Retinal pigment epithelial cell (primary cell): Measurements from ENCODE around the gene NTMT2.
"Not testable (repeated sequence)": the region's sequence is repeated elsewhere in the genome, so short reads cannot be mapped to it uniquely, and the experiment has no call there.

Source experiments
- DNase-seq: peaks from one replicate; pipeline ENCODE4 v3.0.0-alpha.2; 2010; ENCODE audit warnings: low read depth
- H3K4me3 ChIP-seq: 2 replicates; pipeline ENCODE4 v1.5.1; 2011; ENCODE audit warnings: mild to moderate bottlenecking, low read length, control low read depth, moderate library complexity
- CTCF ChIP-seq: conservative IDR thresholded peaks from 2 replicates; pipeline ENCODE4 v1.5.1; 2011; ENCODE audit warnings: low read depth, low read length, control low read depth, inconsistent platforms

The NTMT2 gene

GRCh38 chr1:170156594-170156993 is 10.8 kb downstream of the NTMT2 start:
- no peak overlapping the region for H3K4me3 ChIP-seq
- TF ChIP-seq CTCF, result no peak
- DNase-seq, result no peak

GRCh38 chr1:170157820-170158219 is 12.1 kb downstream of the NTMT2 start:
- no peak overlapping the region for H3K4me3 ChIP-seq
- no peak for TF ChIP-seq CTCF
- no peak for DNase-seq

- no peak overlapping the region for H3K4me3 ChIP-seq
- DNase-seq, result peak; percentile 95
- TF ChIP-seq CTCF, result no peak
Observed at GRCh38 chr1:170162459-170163246, 16.9 kb downstream of the NTMT2 start.

GRCh38 chr1:170164103-170164763 is 18.5 kb downstream of the NTMT2 start:
- no peak overlapping the region for H3K4me3 ChIP-seq
- DNase-seq, result no peak
- TF ChIP-seq CTCF, result no peak

GRCh38 chr1:170166518-170167180 is 20.9 kb downstream of the NTMT2 start:
- no peak overlapping the region for H3K4me3 ChIP-seq
- no peak for TF ChIP-seq CTCF
- peak; percentile 91 for DNase-seq

GRCh38 chr1:170168265-170168664 is 22.5 kb downstream of the NTMT2 start:
- TF ChIP-seq CTCF, result no peak
- no peak for DNase-seq
- H3K4me3 ChIP-seq, result no peak overlapping the region

GRCh38 chr1:170170513-170170912 is 24.8 kb downstream of the NTMT2 start:
- not testable (repeated sequence) for DNase-seq

More at GRCh38 chr1:170170513-170170912, 24.8 kb downstream of the NTMT2 start:
- not testable (repeated sequence) for H3K4me3 ChIP-seq
